Neural progenitor cell (in vitro differentiated cells): ENCODE measurements around the gene C2CD4C.

Source experiments
- EZH2 ChIP-seq: fragments of 200-600 bp; sonication (generic); IDR thresholded peaks from 2 replicates; pipeline ENCODE4 v1.6.1; 2017; ENCODE audit warnings: antibody characterized with exemption, mild to moderate bottlenecking, moderate library complexity
- TF ChIP-seq, protein P1 (sequence below): fragments of 200-600 bp; sonication (generic); IDR thresholded peaks from 2 replicates; pipeline ENCODE4 v1.5.1; 2017; ENCODE audit warnings: antibody characterized with exemption, mild to moderate bottlenecking

DNA sequence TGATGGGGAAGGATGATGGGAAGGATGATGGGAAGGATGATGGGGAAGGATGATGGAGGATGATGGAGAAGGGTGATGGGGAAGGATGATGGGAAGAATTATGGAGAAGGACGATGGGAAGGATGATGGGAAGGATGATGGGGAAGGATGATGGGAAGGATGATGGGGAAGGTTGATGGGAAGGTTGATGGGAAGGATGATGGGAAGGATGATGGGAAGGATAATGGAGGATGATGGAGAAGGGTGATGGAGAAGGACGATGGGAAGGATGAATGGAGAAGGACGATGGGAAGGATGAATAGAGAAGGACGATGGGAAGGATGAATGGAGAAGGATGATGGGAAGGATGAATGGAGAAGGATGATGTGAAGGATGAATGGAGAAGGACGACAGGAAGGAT is 13.5 kb downstream of the C2CD4C start:
- TF ChIP-seq, protein P1, sequence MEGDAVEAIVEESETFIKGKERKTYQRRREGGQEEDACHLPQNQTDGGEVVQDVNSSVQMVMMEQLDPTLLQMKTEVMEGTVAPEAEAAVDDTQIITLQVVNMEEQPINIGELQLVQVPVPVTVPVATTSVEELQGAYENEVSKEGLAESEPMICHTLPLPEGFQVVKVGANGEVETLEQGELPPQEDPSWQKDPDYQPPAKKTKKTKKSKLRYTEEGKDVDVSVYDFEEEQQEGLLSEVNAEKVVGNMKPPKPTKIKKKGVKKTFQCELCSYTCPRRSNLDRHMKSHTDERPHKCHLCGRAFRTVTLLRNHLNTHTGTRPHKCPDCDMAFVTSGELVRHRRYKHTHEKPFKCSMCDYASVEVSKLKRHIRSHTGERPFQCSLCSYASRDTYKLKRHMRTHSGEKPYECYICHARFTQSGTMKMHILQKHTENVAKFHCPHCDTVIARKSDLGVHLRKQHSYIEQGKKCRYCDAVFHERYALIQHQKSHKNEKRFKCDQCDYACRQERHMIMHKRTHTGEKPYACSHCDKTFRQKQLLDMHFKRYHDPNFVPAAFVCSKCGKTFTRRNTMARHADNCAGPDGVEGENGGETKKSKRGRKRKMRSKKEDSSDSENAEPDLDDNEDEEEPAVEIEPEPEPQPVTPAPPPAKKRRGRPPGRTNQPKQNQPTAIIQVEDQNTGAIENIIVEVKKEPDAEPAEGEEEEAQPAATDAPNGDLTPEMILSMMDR: no peak
- TF ChIP-seq EZH2: no peak
